LHCN-M2 (cell line): Measurements from ENCODE around the gene KIFBP. TPM values are rescaled to one million over a fixed set of nuclear protein-coding genes. Genes with fewer than 3 reads are reported as not detected.

ENCODE experiments used
- DNase-seq: peaks from one replicate; pipeline ENCODE4 v3.0.0-alpha.2; 2012; ENCODE audit warnings: low read depth
- total RNA-seq: library from RNA; depleted of rRNA; stranded (reverse); fragments of >200 nt; gene quantifications from 2 replicates; pipeline ENCODE4 v1.2.3, GENCODE V29; 2014; rRNA removed

The KIFBP gene
- total RNA-seq, 1 experiment from 2014 or later: 63.4 TPM

GRCh38 chr10:69051303-69051702 is 62.7 kb downstream of the KIFBP start:
- peak; percentile 56 for DNase-seq

DNA sequence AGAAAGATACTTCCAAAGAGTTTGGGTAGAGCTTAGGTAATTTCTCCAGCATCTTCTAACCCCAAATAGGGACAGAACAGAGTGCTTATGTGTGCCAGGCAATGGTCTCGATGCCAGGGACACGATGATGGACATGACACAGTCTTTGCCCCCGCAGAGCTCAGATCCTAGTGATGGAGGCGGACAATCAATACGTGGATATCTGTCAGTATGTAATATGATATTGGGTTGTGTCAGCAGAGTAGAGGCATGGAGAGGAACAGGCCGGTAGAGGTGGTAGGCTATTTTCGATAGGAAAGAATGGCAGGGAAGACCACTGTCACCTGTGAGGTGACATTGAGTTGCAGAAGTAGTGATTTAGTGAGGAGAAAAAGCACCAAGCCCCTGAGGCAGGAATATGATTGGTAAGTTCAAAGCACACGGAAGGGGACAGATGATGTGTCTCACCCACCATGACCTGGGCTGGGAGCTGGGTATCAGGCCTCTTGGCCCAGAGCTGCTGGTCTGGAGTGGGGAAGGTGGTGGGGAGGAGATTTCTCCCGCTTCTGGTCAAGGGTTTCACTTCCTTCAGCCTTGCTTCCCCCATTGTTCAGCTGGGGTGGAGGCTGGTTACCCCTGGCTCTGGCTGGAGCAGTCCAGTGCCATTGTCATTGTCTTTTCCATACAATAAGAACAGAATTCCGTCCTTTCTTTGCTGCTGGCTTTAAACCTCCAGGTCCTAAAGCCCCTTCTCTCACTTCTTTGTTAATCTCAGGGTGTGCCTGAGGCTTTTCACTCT is 63.3 kb downstream of the KIFBP start:
- DNase-seq: no peak

GRCh38 chr10:69052736-69053135 is 64.1 kb downstream of the KIFBP start:
- DNase-seq: no peak

DNA sequence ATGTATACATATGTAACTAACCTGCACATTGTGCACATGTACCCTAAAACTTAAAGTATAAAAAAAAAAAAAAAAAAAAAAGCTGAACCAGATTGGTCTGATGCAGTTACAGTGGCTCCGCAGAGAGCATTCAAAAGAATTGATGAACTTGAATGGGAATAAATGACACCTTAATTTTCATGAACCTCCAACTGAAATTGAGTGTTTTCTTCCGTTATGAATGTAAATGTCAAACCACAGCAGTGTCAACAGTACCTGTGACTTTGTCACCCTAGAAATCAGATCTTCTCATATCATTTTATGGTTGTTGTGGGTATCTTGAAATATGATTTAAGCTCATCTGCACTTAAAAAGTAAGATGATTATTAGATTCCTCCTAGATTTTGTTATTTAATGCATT is 66.6 kb downstream of the KIFBP start:
- no peak for DNase-seq

DNA sequence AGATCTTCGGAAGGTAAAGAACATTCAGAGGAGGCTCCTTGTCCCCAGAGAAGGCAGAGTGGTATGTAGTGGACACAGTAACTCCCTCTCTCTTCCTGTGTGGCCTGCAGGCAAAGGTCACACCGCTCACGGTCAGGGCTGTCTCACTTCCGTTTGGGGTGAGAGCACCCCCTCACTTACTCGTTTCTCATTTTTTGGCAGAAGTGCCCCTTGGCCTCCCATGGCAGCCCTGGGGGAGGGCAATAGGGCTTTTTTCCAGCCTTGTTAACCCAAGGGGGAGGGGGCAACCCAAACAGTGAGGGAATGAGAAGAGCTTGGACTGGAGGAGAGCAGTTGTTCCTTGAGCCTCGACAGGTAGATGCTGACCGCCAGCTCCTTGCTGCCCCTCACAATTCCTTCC is 67.5 kb downstream of the KIFBP start:
- no peak for DNase-seq

DNA sequence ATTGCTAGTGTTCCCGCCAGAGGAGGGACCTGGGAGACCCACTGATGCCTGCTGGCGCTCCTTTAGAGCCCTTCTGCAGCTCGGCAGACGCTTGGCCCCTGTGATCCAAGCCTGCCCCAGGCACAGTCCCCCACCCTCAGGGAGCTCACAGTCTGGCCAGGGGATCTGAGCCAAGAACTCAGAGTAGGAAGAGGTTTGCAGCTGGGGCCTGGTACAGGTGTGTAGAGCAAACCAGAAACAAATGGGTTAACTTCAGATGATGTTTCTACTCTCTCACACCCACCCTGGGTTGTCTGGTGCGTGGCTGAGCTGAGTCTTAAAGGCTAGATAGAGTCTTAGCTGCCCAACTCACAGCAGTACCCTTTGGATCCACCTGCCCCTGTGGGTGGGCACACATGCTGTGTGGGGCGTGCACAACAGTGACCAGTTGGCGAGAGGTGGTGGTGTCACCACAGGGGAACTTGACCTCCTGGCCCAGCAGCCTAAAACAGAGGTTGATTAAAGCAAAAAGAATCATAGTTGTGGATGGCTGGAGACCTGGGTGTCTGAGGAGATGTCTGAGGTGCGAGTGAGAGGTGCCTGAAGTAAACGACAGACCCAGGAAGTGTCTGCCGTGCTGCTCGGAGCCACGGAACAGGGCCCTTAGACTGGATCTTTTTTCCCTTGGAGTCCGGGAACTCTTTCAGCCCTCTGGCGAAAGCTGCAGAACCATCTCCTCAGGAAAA is 68.1 kb downstream of the KIFBP start:
- no peak for DNase-seq

DNA sequence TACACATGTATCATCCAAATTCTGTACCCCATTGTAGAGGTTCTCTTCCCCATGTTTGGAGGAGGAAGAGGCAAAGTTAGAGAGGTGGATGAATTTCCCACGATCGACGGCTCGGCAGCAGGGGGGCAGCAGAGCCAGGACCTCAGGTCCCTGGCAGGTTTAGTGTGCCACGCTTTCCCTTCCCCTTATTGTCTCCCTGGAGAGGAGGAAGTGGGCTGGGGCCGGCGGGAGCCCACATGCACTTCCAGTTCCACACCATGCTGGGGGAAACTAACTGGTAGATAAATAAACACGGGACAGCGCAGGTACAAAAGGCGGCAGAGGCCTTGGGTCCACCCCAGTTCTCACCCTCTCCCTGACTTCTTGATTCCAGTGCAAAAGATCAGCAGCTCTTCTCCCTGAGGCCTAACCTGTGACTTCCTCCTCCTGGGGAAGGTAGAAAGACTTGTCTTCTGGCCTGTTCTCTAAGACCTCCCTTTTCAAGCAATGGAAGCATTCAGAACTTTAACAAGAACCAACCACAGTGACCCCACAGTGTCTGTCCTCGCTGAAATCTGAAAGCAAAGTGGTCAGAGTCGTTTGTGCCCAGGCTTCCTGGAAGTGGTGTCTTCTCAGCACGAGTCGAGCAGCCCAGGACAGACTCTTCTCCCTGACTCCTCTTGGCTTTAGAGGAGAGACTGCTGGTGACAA is 68.8 kb downstream of the KIFBP start:
- DNase-seq: no peak

GRCh38 chr10:69057951-69058297 is 69.3 kb downstream of the KIFBP start:
- peak; percentile 91 for DNase-seq

DNA sequence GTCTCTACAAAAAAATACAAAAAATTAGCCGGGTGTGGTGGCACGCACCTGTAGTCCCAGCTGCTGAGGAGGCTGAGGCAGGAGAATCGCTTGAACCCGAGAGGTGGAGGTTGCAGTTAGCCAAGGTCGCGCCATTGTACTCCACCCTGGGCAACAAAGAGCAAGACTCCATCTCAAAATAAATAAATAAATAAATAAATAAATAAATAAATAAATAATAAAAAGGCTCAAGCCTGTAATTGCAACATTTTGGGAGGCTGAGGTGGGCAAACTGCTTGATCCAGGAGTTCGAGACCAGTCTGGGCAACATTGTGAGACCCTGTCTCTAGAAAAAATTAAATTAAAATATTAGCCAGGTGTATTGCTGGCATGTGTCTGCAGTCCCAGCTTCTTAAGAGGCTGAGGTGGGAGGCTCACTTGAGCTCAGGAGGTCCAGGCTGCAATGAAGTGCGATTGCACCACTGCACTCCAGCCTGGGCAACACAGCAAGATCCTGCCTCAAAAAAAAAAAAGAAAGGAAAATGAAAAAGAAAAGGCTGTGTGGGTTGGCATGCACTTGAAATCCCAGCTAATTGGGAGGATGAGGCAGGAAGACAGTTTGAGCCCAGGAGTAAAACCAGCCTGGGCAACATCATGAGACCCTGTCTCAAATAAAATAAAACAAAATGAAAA is 71.7 kb downstream of the KIFBP start:
- DNase-seq: no peak

DNA sequence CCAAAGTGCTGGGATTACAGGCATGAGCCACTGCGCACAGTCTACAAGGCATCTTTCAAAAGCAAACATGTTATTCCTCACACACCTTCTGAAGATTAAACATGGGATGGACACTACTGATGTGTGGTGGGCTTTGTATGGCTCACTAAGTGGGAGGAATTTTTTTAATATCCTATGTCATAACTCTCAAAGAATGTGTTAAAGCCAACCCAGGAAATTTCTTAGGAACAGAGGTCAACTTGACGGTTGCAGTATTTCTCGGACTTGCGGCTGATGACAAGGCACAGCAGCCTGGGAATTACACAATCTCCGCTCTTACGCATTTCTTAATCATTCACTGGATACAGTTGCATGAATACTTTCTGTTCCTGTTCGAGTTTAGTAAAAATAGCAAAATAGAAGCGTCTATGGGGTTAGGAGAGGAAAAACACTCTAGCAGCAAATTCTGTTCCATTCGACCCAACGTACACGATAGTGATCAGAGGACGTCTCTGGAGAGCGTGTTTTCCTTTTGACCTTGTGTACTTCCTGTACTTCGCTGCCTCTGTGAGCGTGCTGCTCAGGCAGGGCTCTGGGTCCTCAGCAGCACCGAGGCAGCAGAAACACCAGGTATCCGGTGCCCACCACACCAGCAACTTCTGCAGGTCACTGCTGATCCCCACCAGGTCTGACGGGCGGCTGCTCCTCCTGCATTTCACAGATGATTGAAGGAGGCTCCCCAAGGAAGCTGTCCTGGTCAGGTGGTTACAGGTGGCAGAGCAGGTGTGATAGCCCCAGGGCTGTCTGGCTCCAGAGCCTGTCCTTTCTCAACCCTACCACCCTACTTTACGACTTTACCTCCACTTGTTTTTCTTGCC is 72.9 kb downstream of the KIFBP start:
- DNase-seq: peak; percentile 99

GRCh38 chr10:69062901-69063300 is 74.3 kb downstream of the KIFBP start:
- no peak for DNase-seq

DNA sequence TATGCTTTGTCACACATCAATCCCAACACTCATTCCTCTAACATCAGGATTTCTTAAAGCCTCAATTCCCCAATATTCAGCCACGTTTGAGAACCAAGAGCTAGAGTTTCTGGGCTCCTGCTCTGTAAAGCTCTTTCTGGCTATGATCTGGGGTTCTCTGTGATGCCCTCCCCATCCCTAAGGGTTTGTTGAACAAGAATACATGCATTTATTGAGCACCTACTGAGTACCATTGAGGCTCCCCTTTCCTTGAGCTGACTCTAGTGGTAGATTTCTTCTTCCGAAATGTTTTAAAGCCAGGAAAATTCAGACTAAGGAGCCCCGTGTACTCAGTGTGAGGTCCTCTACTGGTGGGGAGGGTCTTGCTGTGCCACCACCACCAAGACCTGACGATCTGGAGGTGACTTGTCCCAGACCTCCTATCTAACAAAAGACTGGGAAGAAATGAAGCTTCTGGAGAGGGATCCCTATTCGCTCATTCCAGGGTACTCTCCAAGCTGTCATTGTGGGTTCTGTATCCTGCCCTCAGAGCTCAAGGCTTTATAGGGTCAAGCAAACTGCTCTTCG is 76.2 kb downstream of the KIFBP start:
- DNase-seq: no peak

- DNase-seq: peak; percentile 62
These were observed 77.1 kb downstream of the KIFBP start for GRCh38 chr10:69065406-69066361.

Other genes starting within 250 kb of the KIFBP start
- gene STOX1, start 161.3 kb upstream of the KIFBP start, total RNA-seq: 0.57 and 0.58 TPM in 2 replicates
- 58.5 and 66.2 TPM in 2 replicates for gene DDX50, start 87.5 kb upstream of the KIFBP start, total RNA-seq
- 94.7 and 96.7 TPM in 2 replicates for gene DDX21, start 32.6 kb upstream of the KIFBP start, total RNA-seq
- 409 and 438 TPM in 2 replicates for gene SRGN, start 99.3 kb downstream of the KIFBP start, total RNA-seq
- 31.2 and 54.3 TPM in 2 replicates for gene VPS26A, start 135.4 kb downstream of the KIFBP start, total RNA-seq
- 24.9 and 26.0 TPM in 2 replicates for gene SUPV3L1, start 191.4 kb downstream of the KIFBP start, total RNA-seq
- 0.17 and 1.1 TPM in 2 replicates for gene HKDC1, start 231.5 kb downstream of the KIFBP start, total RNA-seq